Neural cell (in vitro differentiated cells): ENCODE data around the gene TULP3. TPM values are rescaled to one million over a fixed set of nuclear protein-coding genes. Genes with fewer than 3 reads are reported as not detected.
A peak's percentile ranks its signal among the peaks of the same experiment; 100 is the strongest.

ENCODE experiments used
- H2AFZ ChIP-seq: fragments of 200-600, 300-800 bp; sonication (generic), shearing (Covaris generic); 2 replicates; pipeline ENCODE4 v1.6.0; 2014; ENCODE audit warnings: low read depth, mild to moderate bottlenecking, antibody characterized with exemption, low read length, moderate library complexity
- H3F3A ChIP-seq: fragments of 200-600 bp; shearing (Covaris generic); 2 replicates; pipeline ENCODE4 v1.6.1; 2016; ENCODE audit warnings: mild to moderate bottlenecking, moderate library complexity, mixed read lengths, antibody characterized with exemption, low read length; ENCODE audit not compliant: insufficient read depth, poor library complexity, severe bottlenecking
- H3K27ac ChIP-seq: fragments of 200-600, 300-800 bp; sonication (generic), shearing (Covaris generic); 2 replicates; pipeline ENCODE4 v1.5.1; 2014; ENCODE audit warnings: mild to moderate bottlenecking, low read length, moderate library complexity
- H3K27me3 ChIP-seq: fragments of 300-800, 200-600 bp; sonication (generic), shearing (Covaris generic); 2 replicates; pipeline ENCODE4 v1.6.0; 2014; ENCODE audit warnings: mild to moderate bottlenecking, low read depth, low read length, moderate library complexity; ENCODE audit not compliant: insufficient read depth
- H3K36me3 ChIP-seq: fragments of 300-800, 200-600 bp; sonication (generic), shearing (Covaris generic); 2 replicates; pipeline ENCODE4 v1.5.1; 2014; ENCODE audit warnings: mild to moderate bottlenecking, antibody characterized with exemption, low read length, moderate library complexity; ENCODE audit not compliant: insufficient read depth
- H3K4me2 ChIP-seq: fragments of 300-800, 200-600 bp; sonication (generic), shearing (Covaris generic); 2 replicates; pipeline ENCODE4 v1.6.0; 2014; ENCODE audit warnings: mild to moderate bottlenecking, low read length
- H3K4me3 ChIP-seq: fragments of 300-800, 200-600 bp; sonication (generic), shearing (Covaris generic); 2 replicates; pipeline ENCODE4 v1.5.1; 2014; ENCODE audit warnings: mild to moderate bottlenecking, low read length, moderate library complexity
- H3K79me2 ChIP-seq: fragments of 200-600 bp; shearing (Covaris generic); replicated peaks from 2 replicates; pipeline ENCODE4 v1.6.0; 2014; ENCODE audit warnings: mild to moderate bottlenecking, low read length, moderate library complexity; ENCODE audit not compliant: insufficient read depth
- H3K9ac ChIP-seq: fragments of 300-800, 200-600 bp; sonication (generic), shearing (Covaris generic); 2 replicates; pipeline ENCODE4 v1.6.1; 2016; ENCODE audit warnings: mild to moderate bottlenecking, low read length, mixed read lengths
- H3K9me2 ChIP-seq: fragments of 200-600 bp; shearing (Covaris generic); 2 replicates; pipeline ENCODE4 v1.6.1; 2016; ENCODE audit warnings: mild to moderate bottlenecking, low read length, mixed read lengths; ENCODE audit not compliant: insufficient read depth
- H3K9me3 ChIP-seq: fragments of 200-600, 300-800 bp; sonication (generic), shearing (Covaris generic); 2 replicates; pipeline ENCODE4 v1.6.1; 2016; ENCODE audit warnings: mild to moderate bottlenecking, mixed run types, low read length, moderate library complexity, mixed read lengths
- H4K20me1 ChIP-seq: fragments of 200-600 bp; shearing (Covaris generic); 2 replicates; pipeline ENCODE4 v1.6.1; 2016; ENCODE audit warnings: mild to moderate bottlenecking, mixed run types; ENCODE audit not compliant: insufficient read depth
- CTCF ChIP-seq: fragments of 450-650 bp; IDR thresholded peaks from 2 replicates; pipeline ENCODE4 v1.5.1; 2014; ENCODE audit warnings: antibody characterized with exemption, mild to moderate bottlenecking, moderate library complexity; ENCODE audit not compliant: poor library complexity, severe bottlenecking
- EP300 ChIP-seq: fragments of 450-650 bp; conservative IDR thresholded peaks from 2 replicates; pipeline ENCODE4 v1.6.1; 2014; ENCODE audit warnings: antibody characterized with exemption, mild to moderate bottlenecking, moderate library complexity; ENCODE audit not compliant: poor library complexity, severe bottlenecking
- EZH2 ChIP-seq: fragments of 200-600, 300-800 bp; shearing (Covaris generic), sonication (generic); IDR thresholded peaks from 2 replicates; pipeline ENCODE4 v1.6.1; 2014; ENCODE audit warnings: antibody characterized with exemption, low read length, borderline replicate concordance, mild to moderate bottlenecking; ENCODE audit not compliant: insufficient read depth, poor library complexity, severe bottlenecking
- MXI1 ChIP-seq: fragments of 450-650 bp; conservative IDR thresholded peaks from 2 replicates; pipeline ENCODE4 v1.6.1; 2014; ENCODE audit warnings: antibody characterized with exemption, mild to moderate bottlenecking; ENCODE audit not compliant: poor library complexity, severe bottlenecking
- POLR2AphosphoS5 ChIP-seq: IDR thresholded peaks from 2 replicates; pipeline ENCODE4 v1.6.1; 2012
- RAD21 ChIP-seq: fragments of 450-650 bp; conservative IDR thresholded peaks from 2 replicates; pipeline ENCODE4 v1.6.1; 2014; ENCODE audit warnings: antibody characterized with exemption, mild to moderate bottlenecking, moderate library complexity
- SMC3 ChIP-seq: fragments of 450-650 bp; conservative IDR thresholded peaks from 2 replicates; pipeline ENCODE4 v1.6.1; 2014; ENCODE audit warnings: antibody characterized with exemption, mild to moderate bottlenecking, moderate library complexity; ENCODE audit not compliant: poor library complexity
- TAF1 ChIP-seq: IDR thresholded peaks from 2 replicates; pipeline ENCODE4 v1.6.1; 2012; ENCODE audit warnings: low read depth
- polyA plus RNA-seq: library from polyadenylated mRNA; depleted of rRNA; stranded (reverse); fragments of >200 nt; gene quantifications from 2 replicates; pipeline ENCODE4 v1.2.3, GENCODE V29; 2014
- TF ChIP-seq, protein P1 (sequence below): IDR thresholded peaks from 2 replicates; pipeline ENCODE4 v1.6.1; 2012; ENCODE audit warnings: borderline replicate concordance

The TULP3 gene
- polyA plus RNA-seq, 1 donor from 2014 or later = 9.3 TPM

GRCh38 chr12:2959505-2960389 is 69.1 kb downstream of the TULP3 start:
- no peaks in the 10 kb centered on the region for H4K20me1 ChIP-seq
- H3K9me3 ChIP-seq = no peaks in the 10 kb centered on the region
- H3K9ac ChIP-seq = peak overlapping the region; percentile 50
- no peaks in the 10 kb centered on the region for H3F3A ChIP-seq
- H3K27me3 ChIP-seq = peaks cover 44% of the 10 kb centered on the region
- H3K27ac ChIP-seq = no peak overlapping the region
- no peaks in the 10 kb centered on the region for H3K79me2 ChIP-seq
- H3K9me2 ChIP-seq = no peaks in the 10 kb centered on the region
- peak overlapping the region; percentile 71 for H3K4me3 ChIP-seq
- no peak for TF ChIP-seq RAD21
- peak; percentile 56 for TF ChIP-seq MXI1
- TF ChIP-seq, protein P1, sequence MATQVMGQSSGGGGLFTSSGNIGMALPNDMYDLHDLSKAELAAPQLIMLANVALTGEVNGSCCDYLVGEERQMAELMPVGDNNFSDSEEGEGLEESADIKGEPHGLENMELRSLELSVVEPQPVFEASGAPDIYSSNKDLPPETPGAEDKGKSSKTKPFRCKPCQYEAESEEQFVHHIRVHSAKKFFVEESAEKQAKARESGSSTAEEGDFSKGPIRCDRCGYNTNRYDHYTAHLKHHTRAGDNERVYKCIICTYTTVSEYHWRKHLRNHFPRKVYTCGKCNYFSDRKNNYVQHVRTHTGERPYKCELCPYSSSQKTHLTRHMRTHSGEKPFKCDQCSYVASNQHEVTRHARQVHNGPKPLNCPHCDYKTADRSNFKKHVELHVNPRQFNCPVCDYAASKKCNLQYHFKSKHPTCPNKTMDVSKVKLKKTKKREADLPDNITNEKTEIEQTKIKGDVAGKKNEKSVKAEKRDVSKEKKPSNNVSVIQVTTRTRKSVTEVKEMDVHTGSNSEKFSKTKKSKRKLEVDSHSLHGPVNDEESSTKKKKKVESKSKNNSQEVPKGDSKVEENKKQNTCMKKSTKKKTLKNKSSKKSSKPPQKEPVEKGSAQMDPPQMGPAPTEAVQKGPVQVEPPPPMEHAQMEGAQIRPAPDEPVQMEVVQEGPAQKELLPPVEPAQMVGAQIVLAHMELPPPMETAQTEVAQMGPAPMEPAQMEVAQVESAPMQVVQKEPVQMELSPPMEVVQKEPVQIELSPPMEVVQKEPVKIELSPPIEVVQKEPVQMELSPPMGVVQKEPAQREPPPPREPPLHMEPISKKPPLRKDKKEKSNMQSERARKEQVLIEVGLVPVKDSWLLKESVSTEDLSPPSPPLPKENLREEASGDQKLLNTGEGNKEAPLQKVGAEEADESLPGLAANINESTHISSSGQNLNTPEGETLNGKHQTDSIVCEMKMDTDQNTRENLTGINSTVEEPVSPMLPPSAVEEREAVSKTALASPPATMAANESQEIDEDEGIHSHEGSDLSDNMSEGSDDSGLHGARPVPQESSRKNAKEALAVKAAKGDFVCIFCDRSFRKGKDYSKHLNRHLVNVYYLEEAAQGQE = peak; percentile 92
- no peaks in the 10 kb centered on the region for H3K36me3 ChIP-seq
- no peak overlapping the region for H2AFZ ChIP-seq
- H3K4me2 ChIP-seq = no peak overlapping the region

DNA sequence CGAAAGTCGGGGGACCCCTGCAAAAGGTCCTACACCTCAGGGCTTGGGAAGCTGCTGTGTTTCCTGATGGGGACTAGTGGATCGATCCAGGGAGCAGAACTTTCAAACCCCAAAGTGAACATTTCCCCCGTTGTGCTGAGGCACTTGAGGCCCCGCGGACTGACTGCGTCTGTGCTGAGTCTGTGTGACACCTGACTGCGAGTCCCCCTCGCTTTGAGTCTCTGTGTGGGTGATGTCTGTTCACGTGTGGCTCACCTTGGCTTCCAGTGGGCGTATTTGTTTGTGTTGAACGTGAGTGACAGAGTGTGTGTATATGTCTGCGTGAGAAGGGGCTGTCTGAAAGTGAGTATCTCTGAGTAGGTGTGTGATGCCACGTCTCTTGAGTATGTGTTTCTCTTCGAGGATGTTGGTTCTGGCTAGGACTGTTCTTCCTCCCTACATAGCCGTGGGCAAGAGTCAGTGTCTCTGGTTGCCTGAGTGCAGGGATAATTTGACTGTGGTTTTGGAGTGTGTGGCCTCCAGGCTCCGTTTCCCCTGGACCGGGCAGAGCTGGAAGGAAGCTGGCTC is 69.8 kb downstream of the TULP3 start:
- Histone ChIP-seq H3F3A (no peaks in the 10 kb centered on the region), H3K79me2 (no peaks in the 10 kb centered on the region), H3K4me3 (peak overlapping the region; percentile 71), H3K9me2 (no peaks in the 10 kb centered on the region), H3K4me2 (no peak overlapping the region), H4K20me1 (no peaks in the 10 kb centered on the region), H3K27ac (no peak overlapping the region), H2AFZ (no peak overlapping the region), H3K27me3 (peaks cover 44% of the 10 kb centered on the region), H3K36me3 (no peaks in the 10 kb centered on the region), H3K9me3 (no peaks in the 10 kb centered on the region), H3K9ac (no peak overlapping the region)
- TF ChIP-seq SMC3 (no peak), CTCF (no peak), RAD21 (no peak), TAF1 (no peak), POLR2AphosphoS5 (no peak), EP300 (no peak), MXI1 (no peak), EZH2 (no peak)
- TF ChIP-seq, protein P1 = no peak
